K562 (cell line): ENCODE results near the gene ZNF791. TPM values are rescaled to one million over a fixed set of nuclear protein-coding genes. Genes with fewer than 3 reads are reported as not detected.
A peak's percentile ranks its signal among the peaks of the same experiment; 100 is the strongest.

ENCODE experiments used
- CREB3 ChIP-seq: fragments of 450-650 bp; conservative IDR thresholded peaks from 2 replicates; pipeline ENCODE4 v1.6.1; 2016; ENCODE audit warnings: missing genetic modification characterization, low read depth, mild to moderate bottlenecking, missing compliant biosample characterization, moderate library complexity
- DMBX1 ChIP-seq: fragments of 250-450 bp; sonication (Bioruptor Pico); IDR thresholded peaks from 2 replicates; pipeline ENCODE4 v1.8.0; 2022; ENCODE audit warnings: inconsistent platforms, mild to moderate bottlenecking, moderate library complexity, borderline replicate concordance
- FOXA3 ChIP-seq, 2 experiments: fragments of 450-650 bp in 1 of 2; sonication (generic) in 1 of 2; formaldehyde crosslinking; IDR thresholded peaks in 1 of 2; conservative IDR thresholded peaks in 1 of 2; 2 replicates each; pipeline versions ENCODE4 v1.4.0 to v1.8.0; 2020 to 2022; ENCODE audit warnings: mild to moderate bottlenecking in 2 of 2, missing genetic modification reagents in 1 of 2
- REST ChIP-seq, 2 experiments: fragments of 450-650 bp; formaldehyde crosslinking in 1 of 2; IDR thresholded peaks; 2 replicates each; pipeline versions ENCODE4 v1.4.0 to v1.6.1; 2014 to 2020; ENCODE audit warnings: mild to moderate bottlenecking in 2 of 2, borderline replicate concordance in 1 of 2, low read depth in 1 of 2
- SAFB2 ChIP-seq: fragments of 200-400 bp; formaldehyde crosslinking; IDR thresholded peaks from 2 replicates; pipeline ENCODE4 v1.6.1; 2018; ENCODE audit warnings: borderline replicate concordance, low read length, low read depth, moderate library complexity; ENCODE audit not compliant: severe bottlenecking
- TSHZ1 ChIP-seq: fragments of 250-450 bp; sonication (Bioruptor Pico); IDR thresholded peaks from 2 replicates; pipeline ENCODE4 v1.4.0; 2020; ENCODE audit warnings: mild to moderate bottlenecking, moderate library complexity
- ZBTB17 ChIP-seq: fragments of 450-650 bp; formaldehyde crosslinking; IDR thresholded peaks from 2 replicates; pipeline ENCODE4 v1.4.0; 2020; ENCODE audit warnings: mild to moderate bottlenecking
- ZBTB9 ChIP-seq: fragments of 450-650 bp; formaldehyde crosslinking; IDR thresholded peaks from 2 replicates; pipeline ENCODE4 v1.4.0; 2020; ENCODE audit warnings: mild to moderate bottlenecking, moderate library complexity
- ZC3H11A ChIP-seq: IDR thresholded peaks from 2 replicates; pipeline ENCODE4 v1.6.1; 2012; ENCODE audit warnings: low read depth, low read length, improper control_type of control experiment
- ZNF134 ChIP-seq: fragments of 250-450 bp; sonication (Bioruptor Pico); conservative IDR thresholded peaks from 2 replicates; pipeline ENCODE4 v1.4.0; 2020
- polyA plus RNA-seq, 8 experiments: library from polyadenylated mRNA; depleted of rRNA in 4 of 8; stranded (reverse) in 5 of 8; unstranded in 3 of 8; fragments of >200 nt; fragmentation: Nextera tagmentation in 2 of 8; fragmentation: Illumina TruSeq in 1 of 8; extraction: Ambion mirVana in 2 of 8; extraction: Trizol in 1 of 8; gene quantifications; 2 replicates each; pipeline versions ENCODE4 v1.2.1 to v1.2.3, GENCODE V29; 2011 to 2014; ENCODE audit warnings: inconsistent platforms in 1 of 8, missing spikeins in 1 of 8
- total RNA-seq, 7 experiments: library from RNA; depleted of rRNA in 6 of 7; stranded (reverse); fragments of >200 nt in 6 of 7; fragmentation: Illumina TruSeq in 2 of 7; extraction: Trizol in 2 of 7; gene quantifications; 2 replicates each; pipeline versions ENCODE4 v1.2.1 to v1.2.3, GENCODE V29; 2011 to 2021; ENCODE audit warnings: low replicate concordance in 1 of 7

Gene ZNF791
- total and polyA plus RNA-seq, 9 of the 15 experiments (the other 6 are each of a cell fraction or from before 2014, with no cell fraction given) = 7.8 to 22.7 (median 13.1) TPM

GRCh38 chr19:12681074-12681987 is 70.6 kb downstream of the ZNF791 start, which contains the start of gene DHPS (continued):
- TF ChIP-seq ZBTB9 (CRISPR knock-in tag) = peak; percentile 85; the same call in 1 of the 2 replicates
- peak; percentile 27; the same call in 1 of the 2 replicates for TF ChIP-seq DMBX1 (CRISPR knock-in tag)
- no peak; the same call in 1 of the 2 replicates for TF ChIP-seq ZNF134 (CRISPR knock-in tag)
- TF ChIP-seq REST (IDR thresholded peaks at IDR 0.05; ENCODE audit: borderline replicate concordance) = peak; percentile 78
- peak; percentile 83 for TF ChIP-seq REST (CRISPR knock-in tag; IDR thresholded peaks at IDR 0.05; ENCODE audit: low read depth)
- peak in 1 of 2 experiments; percentile 88; a peak in 2 of 4 replicates for TF ChIP-seq FOXA3 (CRISPR knock-in tag; conservative IDR thresholded peaks at IDR 0.05 in 1 of 2, IDR thresholded peaks at IDR 0.05 in 1 of 2)
- no peak for TF ChIP-seq TSHZ1 (CRISPR knock-in tag)
- TF ChIP-seq SAFB2 = no peak
- TF ChIP-seq CREB3 (tag) = no peak
- TF ChIP-seq ZBTB17 (CRISPR knock-in tag) = peak; percentile 66; the same call in 1 of the 2 replicates
- no peak for TF ChIP-seq ZC3H11A
